Breast epithelium (tissue), 3 donors: ENCODE results near the gene TMEM267.

Experiments
- POLR2A ChIP-seq: fragments of 450-650 bp; IDR thresholded peaks from one replicate; pipeline ENCODE4 v1.6.1; 2016; ENCODE audit warnings: antibody characterized with exemption, mild to moderate bottlenecking, moderate library complexity
- POLR2AphosphoS5 ChIP-seq, 3 donors: sonication (generic); formaldehyde crosslinking; IDR thresholded peaks; one replicate each; pipeline ENCODE4 v1.6.1; 2017; ENCODE audit warnings: antibody characterized with exemption in 3 of 3

DNA sequence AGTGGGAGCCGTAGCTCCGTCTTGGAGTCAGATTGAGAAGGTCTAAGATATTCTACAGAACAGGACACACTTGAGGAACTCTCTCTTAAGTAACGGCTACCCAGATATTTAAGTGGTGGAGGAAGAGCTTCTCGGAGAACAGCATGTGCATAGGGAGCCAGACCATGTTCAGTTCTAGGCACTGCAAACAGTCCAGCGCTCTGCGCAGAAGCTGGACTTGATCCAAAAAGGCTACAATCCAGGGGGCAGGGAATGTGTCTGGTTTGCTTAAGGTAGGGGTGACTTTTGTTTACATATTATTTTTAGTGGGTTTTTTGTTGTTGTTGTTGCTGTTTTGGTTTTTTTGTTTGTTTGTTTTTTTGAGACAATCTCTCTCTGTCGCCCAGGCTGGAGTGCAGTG, 54.6 kb downstream of the TMEM267 start:
- TF ChIP-seq POLR2AphosphoS5 (IDR thresholded peaks at IDR 0.05) (no peak), POLR2A (no peak)
